ENCODE results near the gene ERC2.

Gene ERC2

GRCh38 chr3:56291953-56292352 is 176.3 kb downstream of the ERC2 start:
- no peak for DNase-seq (ENCODE audit: low spot score)
- no peak for TF ChIP-seq CTCF (IDR thresholded peaks at IDR 0.05; ENCODE audit: extremely low read depth, missing control alignments)

- DNase-seq (ENCODE audit: low spot score) = no peak
- TF ChIP-seq CTCF (IDR thresholded peaks at IDR 0.05; ENCODE audit: extremely low read depth, missing control alignments) = no peak
Measured at GRCh38 chr3:56291244-56291680, 177.0 kb downstream of the ERC2 start.

- no peak for TF ChIP-seq CTCF (IDR thresholded peaks at IDR 0.05; ENCODE audit: extremely low read depth, missing control alignments)
- no peak for DNase-seq (ENCODE audit: low spot score)
Measured at GRCh38 chr3:56290374-56290773, 177.9 kb downstream of the ERC2 start.

- no peak for TF ChIP-seq CTCF (IDR thresholded peaks at IDR 0.05; ENCODE audit: extremely low read depth, missing control alignments)
- DNase-seq (ENCODE audit: low spot score) = no peak
Measured at GRCh38 chr3:56288258-56288657, 180.0 kb downstream of the ERC2 start.

GRCh38 chr3:56282341-56282740 is 185.9 kb downstream of the ERC2 start:
- no peak for TF ChIP-seq CTCF (IDR thresholded peaks at IDR 0.05; ENCODE audit: extremely low read depth, missing control alignments)
- DNase-seq (ENCODE audit: low spot score) = no peak

- TF ChIP-seq CTCF (IDR thresholded peaks at IDR 0.05; ENCODE audit: extremely low read depth, missing control alignments) = no peak
- DNase-seq (ENCODE audit: low spot score) = no peak
Measured at GRCh38 chr3:56277236-56277635, 191.0 kb downstream of the ERC2 start.

- TF ChIP-seq CTCF (IDR thresholded peaks at IDR 0.05; ENCODE audit: extremely low read depth, missing control alignments) = no peak
- DNase-seq (ENCODE audit: low spot score) = no peak
Measured at GRCh38 chr3:56275120-56275519, 193.1 kb downstream of the ERC2 start.
